GM08714 (cell line): ENCODE results near the gene MAST1.

ENCODE experiments used
- H3K4me3 ChIP-seq: fragments of 200-500 bp; sonication (Bioruptor generic); 2 replicates; pipeline ENCODE4 v1.5.1; 2014; ENCODE audit warnings: mild to moderate bottlenecking, low read length, inconsistent platforms
- ZNF274 ChIP-seq: IDR thresholded peaks from 2 replicates; pipeline ENCODE4 v1.6.1; 2012; ENCODE audit warnings: mild to moderate bottlenecking, low read depth, low read length

Gene MAST1

GRCh38 chr19:12838182-12838885, at the start of gene MAST1:
MAST1 (plus strand) TSS chr19:12838515; CDS start chr19:12838573, 58 bp downstream.
- H3K4me3 ChIP-seq, result no peak within 1 kb of the TSS; the same call in 1 of the 2 replicates
- no peak for TF ChIP-seq ZNF274

GRCh38 chr19:12788682-12789097, 49.6 kb upstream of the MAST1 start:
- no peak for TF ChIP-seq ZNF274
- peak overlapping the region; percentile 51; the same call in 1 of the 2 replicates for H3K4me3 ChIP-seq

GRCh38 chr19:12789098-12789903, 49.0 kb upstream of the MAST1 start:
- peak overlapping the region; percentile 51; the same call in 1 of the 2 replicates for H3K4me3 ChIP-seq
- no peak for TF ChIP-seq ZNF274

- H3K4me3 ChIP-seq, result peak overlapping the region; percentile 31; the same call in 1 of the 2 replicates
- TF ChIP-seq ZNF274, result no peak
Measured at GRCh38 chr19:12789904-12790619, 48.3 kb upstream of the MAST1 start.

GRCh38 chr19:12790628-12791344, 47.5 kb upstream of the MAST1 start:
- no peak for TF ChIP-seq ZNF274
- peak overlapping the region; percentile 31; the same call in 1 of the 2 replicates for H3K4me3 ChIP-seq

GRCh38 chr19:12791345-12792050, 46.8 kb upstream of the MAST1 start, which contains the start of gene JUNB:
JUNB (plus strand) TSS chr19:12791486; CDS start chr19:12791772, 286 bp downstream.
- H3K4me3 ChIP-seq, result peak within 1 kb of the TSS; percentile 85
- no peak for TF ChIP-seq ZNF274

GRCh38 chr19:12792051-12792852, 46.1 kb upstream of the MAST1 start:
- no peak for TF ChIP-seq ZNF274
- H3K4me3 ChIP-seq, result peak overlapping the region; percentile 85

GRCh38 chr19:12792853-12793289, 45.4 kb upstream of the MAST1 start:
- no peak for TF ChIP-seq ZNF274
- H3K4me3 ChIP-seq, result peak overlapping the region; percentile 85

GRCh38 chr19:12793290-12794195, 44.8 kb upstream of the MAST1 start:
- no peak for TF ChIP-seq ZNF274
- H3K4me3 ChIP-seq, result peak overlapping the region; percentile 85

GRCh38 chr19:12794196-12794941, 43.9 kb upstream of the MAST1 start:
- peak overlapping the region; percentile 85; the same call in 1 of the 2 replicates for H3K4me3 ChIP-seq
- TF ChIP-seq ZNF274, result no peak
